GM21526 (cell line): Measurements from ENCODE around the gene MBTPS1.

Source experiments
- ATAC-seq: cut with Tn5 transposase; IDR thresholded peaks from one replicate; pipeline ENCODE4 v1.9.1; 2021; ENCODE audit warnings: moderate library complexity; ENCODE audit not compliant: unreplicated experiment, low FRiP score

MBTPS1 gene

GRCh38 chr16:84055801-84056634 is 60.7 kb downstream of the MBTPS1 start:
- ATAC-seq: no peak

GRCh38 chr16:84055366-84055765 is 61.4 kb downstream of the MBTPS1 start:
- ATAC-seq: no peak

- ATAC-seq: no peak
Measured at GRCh38 chr16:84054916-84055315, 61.8 kb downstream of the MBTPS1 start.

GRCh38 chr16:84054271-84054670 is 62.5 kb downstream of the MBTPS1 start:
- no peak for ATAC-seq

- no peak for ATAC-seq
Measured at GRCh38 chr16:84053237-84053636, 63.5 kb downstream of the MBTPS1 start.

- ATAC-seq: no peak
Measured at GRCh38 chr16:84052071-84052622, 64.6 kb downstream of the MBTPS1 start.

GRCh38 chr16:84050316-84050715 is 66.4 kb downstream of the MBTPS1 start:
- no peak for ATAC-seq

GRCh38 chr16:84049403-84050060 is 67.2 kb downstream of the MBTPS1 start:
- no peak for ATAC-seq

- ATAC-seq: no peak
Measured at GRCh38 chr16:84048871-84049270, 67.9 kb downstream of the MBTPS1 start.

GRCh38 chr16:84048270-84048669 is 68.5 kb downstream of the MBTPS1 start:
- no peak for ATAC-seq

GRCh38 chr16:84047626-84048025 is 69.1 kb downstream of the MBTPS1 start:
- ATAC-seq: no peak

GRCh38 chr16:84047206-84047605 is 69.5 kb downstream of the MBTPS1 start:
- ATAC-seq: no peak

GRCh38 chr16:84045818-84046470 is 70.8 kb downstream of the MBTPS1 start:
- no peak for ATAC-seq

- ATAC-seq: no peak
Measured at GRCh38 chr16:84045001-84045817, 71.5 kb downstream of the MBTPS1 start.

GRCh38 chr16:84044118-84044488 is 72.6 kb downstream of the MBTPS1 start:
- ATAC-seq: no peak

- ATAC-seq: no peak
Measured at GRCh38 chr16:84043486-84044117, 73.1 kb downstream of the MBTPS1 start.

- ATAC-seq: no peak
Measured at GRCh38 chr16:84042879-84043485, 73.8 kb downstream of the MBTPS1 start.

- no peak for ATAC-seq
Measured at GRCh38 chr16:84042308-84042878, 74.3 kb downstream of the MBTPS1 start, which contains the start of gene SLC38A8. Gene SLC38A8, minus strand, starts transcription at chr16:84042795. Its CDS starts 638 bp downstream, at chr16:84042157.

GRCh38 chr16:84041881-84042280 is 74.9 kb downstream of the MBTPS1 start:
- ATAC-seq: no peak
